IPS-NIHi7 (cell line): ENCODE measurements around the gene PKIG.

Experiments used
- DNase-seq: peaks from one replicate; pipeline ENCODE4 v3.0.0; 2012; ENCODE audit warnings: mixed read lengths; ENCODE audit errors: extremely low spot score

Gene PKIG

GRCh38 chr20:44596876-44597275 is 14.5 kb downstream of the PKIG start:
- DNase-seq, result no peak

GRCh38 chr20:44597516-44597915 is 15.1 kb downstream of the PKIG start:
- DNase-seq, result no peak

- no peak for DNase-seq
Measured at GRCh38 chr20:44597930-44598329, 15.6 kb downstream of the PKIG start.

GRCh38 chr20:44598423-44599305 is 16.3 kb downstream of the PKIG start:
- no peak for DNase-seq

DNA sequence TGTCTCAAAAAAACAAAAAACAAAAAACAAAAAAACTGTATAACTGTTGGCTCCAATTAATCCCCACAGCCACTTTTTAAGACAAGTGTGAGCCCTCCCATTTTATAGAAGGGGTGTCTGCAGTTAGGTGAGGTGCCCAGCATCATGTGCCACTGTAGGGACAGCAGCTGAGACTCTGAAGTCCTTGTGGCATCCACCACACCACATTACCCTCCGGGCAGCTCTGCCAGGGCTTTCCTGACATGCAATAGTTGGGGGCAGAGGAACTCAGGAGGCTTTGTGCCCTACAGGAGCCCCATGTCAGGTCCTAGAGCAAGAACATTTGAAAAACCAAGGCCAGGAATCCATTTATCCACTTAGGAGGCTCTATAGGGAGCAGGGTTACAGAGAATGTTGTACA is 17.3 kb downstream of the PKIG start:
- DNase-seq, result no peak

DNA sequence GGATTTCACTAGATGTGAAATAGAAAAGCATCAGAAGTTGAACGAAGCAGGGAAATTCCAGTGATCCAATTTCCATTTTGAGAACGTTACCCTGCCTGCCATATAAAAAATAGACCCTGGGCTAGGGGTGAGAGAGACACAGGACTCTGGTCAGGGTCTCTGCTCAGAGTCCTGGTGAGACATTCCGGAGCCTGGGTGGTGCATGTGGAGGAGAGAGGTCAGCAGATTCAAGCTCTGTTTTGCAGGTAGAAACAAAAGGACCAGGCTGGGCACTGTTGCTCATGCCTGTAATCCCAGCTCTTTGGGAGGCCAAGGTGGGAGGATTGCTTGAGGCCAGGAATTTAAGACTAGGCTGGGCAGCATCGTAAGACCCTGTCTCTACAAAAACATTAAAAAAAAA is 17.9 kb downstream of the PKIG start:
- DNase-seq, result no peak

DNA sequence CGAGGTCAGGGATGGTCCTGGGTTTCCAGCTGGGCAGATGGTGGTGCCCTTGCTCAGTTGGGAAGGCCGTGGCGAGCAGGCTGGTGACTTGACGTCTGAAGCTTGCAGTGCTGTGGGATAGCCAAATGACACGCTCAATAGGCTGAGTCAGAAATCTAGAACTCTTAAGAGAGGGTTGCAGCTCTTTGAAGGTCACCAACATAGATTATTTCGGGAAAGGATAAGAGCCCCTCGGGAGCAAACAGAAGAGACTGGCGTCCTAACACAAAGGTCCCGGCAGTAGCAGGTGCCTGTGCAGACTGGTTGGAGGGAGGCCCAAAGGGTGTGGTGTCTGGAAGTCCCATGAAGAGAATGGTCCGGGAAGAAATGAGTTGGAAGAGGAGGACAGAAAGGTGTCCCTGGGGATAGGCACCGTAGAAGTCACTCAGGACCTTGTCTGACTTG is 18.4 kb downstream of the PKIG start:
- DNase-seq, result no peak

GRCh38 chr20:44601236-44601671 is 18.9 kb downstream of the PKIG start:
- no peak for DNase-seq

GRCh38 chr20:44601801-44602204 is 19.4 kb downstream of the PKIG start:
- DNase-seq, result no peak

DNA sequence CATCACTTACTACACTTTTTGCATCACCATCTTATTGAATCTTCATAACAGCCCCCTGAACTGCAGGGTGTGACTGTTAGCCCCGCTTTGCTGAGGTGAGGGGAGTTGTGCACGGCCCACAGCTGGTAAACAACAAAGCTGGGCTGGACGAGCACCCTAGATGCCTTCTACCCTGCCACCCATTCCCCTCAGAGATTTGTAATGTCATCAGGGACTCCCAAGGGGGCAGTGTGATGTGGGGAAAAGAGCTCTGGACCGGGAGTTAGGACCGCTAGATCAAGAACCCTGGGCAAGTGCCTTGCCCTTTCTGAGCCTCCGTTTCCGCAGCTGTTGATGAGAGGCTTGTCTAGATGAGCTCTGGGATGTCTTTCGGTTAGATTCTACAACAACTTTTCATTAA is 20.9 kb downstream of the PKIG start:
- no peak for DNase-seq

- DNase-seq, result no peak
Measured at GRCh38 chr20:44606725-44607441, 24.5 kb downstream of the PKIG start.

- DNase-seq, result no peak
Measured at GRCh38 chr20:44609006-44609515, 26.7 kb downstream of the PKIG start.

DNA sequence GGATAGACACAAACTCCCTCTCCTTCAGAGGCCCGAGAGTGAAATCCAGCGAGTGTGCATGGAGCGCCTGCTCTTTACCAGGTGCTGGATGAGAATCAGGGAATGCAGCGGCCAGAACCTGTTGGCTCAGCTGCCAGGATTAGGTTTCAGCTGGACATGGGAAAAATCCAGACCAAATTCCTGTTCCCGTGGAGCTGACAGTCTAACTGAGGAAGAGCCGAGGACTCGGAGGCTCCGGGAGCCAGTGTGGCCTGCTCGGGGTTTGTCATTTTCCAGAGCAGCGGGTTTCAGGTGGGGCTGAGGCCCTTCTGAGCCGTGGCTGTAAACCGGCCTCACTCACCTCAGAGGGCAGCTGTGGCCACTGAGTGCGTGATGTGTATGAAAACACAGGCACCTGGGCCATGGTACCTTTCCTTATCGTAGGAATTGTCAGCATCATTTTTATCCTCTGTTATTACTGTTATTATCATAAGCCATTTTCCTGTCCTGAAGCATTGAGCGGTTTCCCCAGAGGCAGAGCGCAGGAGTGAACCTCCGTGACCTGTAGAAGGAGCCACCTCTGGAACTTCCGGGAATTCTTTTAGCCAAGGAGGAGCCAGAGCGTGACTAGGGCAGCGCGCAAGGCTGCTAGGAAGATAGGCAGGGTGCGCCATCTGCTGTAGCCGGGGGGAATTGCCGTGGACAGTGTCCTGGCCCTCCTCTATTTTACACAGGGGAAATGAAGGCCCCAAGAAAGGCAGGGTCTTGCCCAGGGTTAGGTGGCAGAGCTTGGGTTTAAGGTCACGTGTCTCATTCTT is 27.3 kb downstream of the PKIG start:
- DNase-seq, result peak; percentile 93

DNA sequence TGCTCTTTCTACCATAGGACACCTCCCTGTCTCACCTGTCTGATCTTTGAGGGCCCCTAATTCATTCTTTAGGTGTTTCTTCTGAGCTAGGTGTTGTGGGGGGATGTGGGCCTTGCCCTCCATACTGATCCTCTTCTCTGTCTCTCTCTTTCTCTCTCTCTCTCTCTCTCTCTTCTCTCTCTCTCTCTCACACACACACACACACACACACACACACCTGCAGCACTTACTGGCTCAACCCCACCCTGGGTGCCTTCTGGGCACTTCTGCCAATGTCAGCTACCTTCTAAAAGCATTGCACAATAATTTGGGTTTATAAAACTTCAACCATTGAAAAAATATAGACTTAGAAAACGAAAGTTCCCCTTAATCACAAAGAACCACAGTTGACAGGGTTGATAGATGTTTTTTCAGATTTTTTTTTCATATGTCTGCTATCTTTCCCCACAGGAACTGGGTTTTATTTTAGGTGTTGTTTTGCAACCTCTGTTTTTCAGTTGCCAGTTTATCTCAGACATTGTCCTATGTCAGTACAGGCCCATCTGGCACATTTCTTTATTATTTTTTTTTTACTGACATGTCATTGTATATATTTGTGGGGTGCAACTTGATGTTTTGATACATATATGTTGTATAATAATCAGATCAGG is 28.1 kb downstream of the PKIG start:
- DNase-seq, result no peak

DNA sequence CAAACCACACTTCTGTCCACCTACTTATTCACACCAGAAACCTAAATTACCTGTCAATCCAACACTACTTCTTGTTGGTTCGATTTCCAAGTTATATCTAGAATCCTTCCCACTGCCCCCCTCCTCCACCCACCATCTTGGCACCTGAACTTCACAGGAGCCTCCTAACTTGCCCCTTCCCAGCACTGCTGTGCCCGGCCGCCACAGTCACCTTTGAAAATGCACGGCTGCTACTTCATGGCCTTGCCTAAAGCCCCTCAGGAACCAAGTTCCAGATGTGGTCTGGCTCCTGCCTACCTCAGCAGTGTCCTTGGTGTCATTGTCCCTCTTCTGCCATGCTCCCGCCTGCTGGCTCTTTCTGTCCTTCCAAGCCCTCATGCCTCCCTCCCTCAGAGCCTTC is 31.2 kb downstream of the PKIG start:
- no peak for DNase-seq

DNA sequence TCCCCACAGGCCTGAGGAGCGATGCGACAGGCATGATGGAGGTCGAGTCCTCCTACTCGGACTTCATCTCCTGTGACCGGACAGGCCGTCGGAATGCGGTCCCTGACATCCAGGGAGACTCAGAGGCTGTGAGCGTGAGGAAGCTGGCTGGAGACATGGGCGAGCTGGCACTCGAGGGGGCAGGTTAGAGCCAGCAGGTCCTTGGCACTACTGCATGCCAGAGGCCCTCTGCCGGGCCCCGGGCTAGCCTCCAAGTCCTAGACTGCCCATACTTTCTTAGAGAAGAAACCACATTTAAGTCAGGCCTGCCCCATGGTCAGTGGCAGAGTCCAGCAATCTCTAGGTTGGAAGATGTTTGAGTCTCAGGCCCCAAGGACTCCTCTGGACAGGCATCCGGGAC is 32.1 kb downstream of the PKIG start:
- DNase-seq, result no peak

DNA sequence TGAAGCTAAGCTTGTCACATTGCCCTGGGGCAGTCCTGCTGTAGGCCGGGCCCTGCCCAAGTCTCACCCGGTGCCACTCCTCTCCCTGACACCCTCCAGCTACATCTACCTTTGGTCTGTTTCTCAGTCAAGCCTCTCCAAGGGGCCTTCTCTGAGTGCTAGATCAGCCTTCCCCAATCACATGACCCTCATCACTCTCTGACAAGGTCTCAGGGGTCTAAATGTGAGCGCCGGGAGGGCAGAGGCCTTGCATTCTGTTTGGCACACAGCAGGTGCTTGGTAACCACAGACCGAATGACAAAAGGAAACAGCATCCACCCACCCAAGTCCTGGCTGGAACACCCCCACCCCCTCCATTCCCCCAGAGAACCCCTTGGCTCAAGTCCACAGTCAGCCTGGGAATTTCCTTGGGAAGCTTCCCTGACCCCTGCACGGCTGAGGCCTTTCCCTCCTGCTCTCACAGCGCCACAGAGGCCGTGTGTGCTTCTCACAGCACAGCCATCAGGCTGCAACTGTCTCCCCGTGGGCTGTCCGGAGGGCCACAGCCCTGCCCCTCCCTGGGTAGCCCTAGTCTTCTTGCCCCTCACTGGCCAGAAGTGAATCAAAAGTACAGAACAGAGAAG is 32.9 kb downstream of the PKIG start:
- DNase-seq, result no peak

GRCh38 chr20:44615876-44616603 is 33.7 kb downstream of the PKIG start:
- DNase-seq, result no peak

GRCh38 chr20:44616604-44616964 is 34.2 kb downstream of the PKIG start:
- peak; percentile 73 for DNase-seq

GRCh38 chr20:44618318-44618731 is 35.9 kb downstream of the PKIG start:
- no peak for DNase-seq
